K562 (cell line): ENCODE data around the gene MAP4K4. TPM values are rescaled to one million over a fixed set of nuclear protein-coding genes. Genes with fewer than 3 reads are reported as not detected.

Experiments used
- ATAC-seq: fragments of 200-7000 bp; cut with Tn5 transposase; 3 replicates; pipeline ENCODE4 v1.9.1; 2020; ENCODE audit warnings: moderate library complexity
- BruUV-seq: library from RNA; stranded (reverse); fragments of 400-500 nt; replicated peaks from 2 replicates; lab custom pipeline; 2021; lab: Mats Ljungman, UMichigan
- CTCF ChIA-PET: fragments of 300-600 bp; formaldehyde crosslinking; extraction: SDS; loops from one replicate; lab custom pipeline; 2021; ENCODE audit warnings: low intra/inter-chr PET ratio; lab: Yijun Ruan, JAX
- POLR2A ChIA-PET: fragments of 300-600, 350-650 bp; sonication (Branson Sonifier 250); formaldehyde crosslinking; extraction: SDS; loops from one replicate; lab custom pipeline; 2021; ENCODE audit warnings: antibody characterized with exemption, inconsistent platforms; lab: Yijun Ruan, JAX
- DNase-seq, 4 experiments: peaks; one replicate each; pipeline versions ENCODE4 v3.0.0 to v3.0.0-alpha.2; 2011 to 2018; ENCODE audit warnings: low spot score in 3 of 4, mixed read lengths in 3 of 4; ENCODE audit errors: extremely low read depth in 1 of 4
- FAIRE-seq: peaks from 2 replicates; lab custom pipeline; 2011; peaks lifted over from hg19 to GRCh38; lab: Jason Lieb, UNC
- H2AFZ ChIP-seq: 2 replicates; pipeline ENCODE4 v1.6.0; 2011; ENCODE audit warnings: low read depth, low read length, control low read depth, inconsistent platforms
- H3K27ac ChIP-seq: fragments of 200-600 bp; 3 replicates; pipeline ENCODE4 v1.8.0; 2011; ENCODE audit warnings: low read depth, mild to moderate bottlenecking, control low read depth, inconsistent platforms, low read length, moderate library complexity, mixed read lengths; ENCODE audit errors: extremely low read depth
- H3K27me3 ChIP-seq, 2 experiments: fragments of 300-600 bp in 1 of 2; 2 replicates in 1 of 2; 3 replicates in 1 of 2; pipeline versions ENCODE4 v1.6.0 to v1.8.0; 2011; ENCODE audit warnings: inconsistent platforms in 2 of 2, low read length in 2 of 2, mild to moderate bottlenecking in 1 of 2, mixed read lengths in 1 of 2, moderate library complexity in 1 of 2; ENCODE audit not compliant: control insufficient read depth in 2 of 2, insufficient read depth in 2 of 2
- H3K36me3 ChIP-seq: fragments of 300-600 bp; 3 replicates; pipeline ENCODE4 v1.8.0; 2011; ENCODE audit warnings: mild to moderate bottlenecking, low read length, inconsistent platforms; ENCODE audit not compliant: control insufficient read depth, insufficient read depth
- H3K4me1 ChIP-seq, 2 experiments: fragments of 200-600 bp in 1 of 2; replicated peaks in 1 of 2; 2 replicates in 1 of 2; 3 replicates in 1 of 2; pipeline versions ENCODE4 v1.5.1 to v1.8.0; 2011; ENCODE audit warnings: inconsistent platforms in 2 of 2, low read length in 2 of 2, mild to moderate bottlenecking in 1 of 2, mixed read lengths in 1 of 2, moderate library complexity in 1 of 2; ENCODE audit not compliant: control insufficient read depth in 2 of 2, insufficient read depth in 2 of 2
- H3K4me2 ChIP-seq: 2 replicates; pipeline ENCODE4 v1.6.1; 2011; ENCODE audit warnings: low read length, control low read depth, inconsistent platforms, mixed read lengths; ENCODE audit not compliant: insufficient read depth
- H3K4me3 ChIP-seq: fragments of 200-600 bp; sonication (generic), shearing (Covaris generic); 2 replicates; pipeline ENCODE4 v1.5.1; 2016; ENCODE audit warnings: control low read depth, inconsistent platforms
- H3K79me2 ChIP-seq: fragments of 200-600 bp; 3 replicates; pipeline ENCODE4 v1.8.0; 2011; ENCODE audit warnings: low read length, inconsistent platforms; ENCODE audit not compliant: control insufficient read depth, insufficient read depth
- H3K9ac ChIP-seq, 2 experiments: 2 replicates each; pipeline versions ENCODE4 v1.6.0 to v1.6.1; 2011; ENCODE audit warnings: low read depth in 2 of 2, low read length in 2 of 2, control low read depth in 1 of 2, inconsistent platforms in 1 of 2, mild to moderate bottlenecking in 1 of 2, mixed read lengths in 1 of 2; ENCODE audit not compliant: insufficient read depth in 1 of 2
- H3K9me1 ChIP-seq: one replicate; pipeline ENCODE4 v1.6.0; 2011; ENCODE audit warnings: inconsistent platforms, mild to moderate bottlenecking, low read length, moderate library complexity; ENCODE audit not compliant: control insufficient read depth, insufficient read depth
- H3K9me3 ChIP-seq: replicated peaks from 2 replicates; pipeline ENCODE4 v1.5.1; 2011; ENCODE audit warnings: low read depth, low read length, inconsistent platforms; ENCODE audit not compliant: control insufficient read depth, insufficient read depth
- H4K20me1 ChIP-seq: replicated peaks from 2 replicates; pipeline ENCODE4 v1.6.1; 2011; ENCODE audit warnings: low read length, inconsistent platforms, mixed read lengths; ENCODE audit not compliant: control insufficient read depth, insufficient read depth
- WGBS: fragments of 100-300 bp; shearing (Covaris generic); methylation state at CpG from one replicate; pipeline ENCODE4 v1.1.6; 2016; ENCODE audit warnings: low coverage, mixed read lengths; ENCODE audit not compliant: insufficient coverage; ENCODE audit errors: missing lambda C conversion rate; 5-methylcytosine and 5-hydroxymethylcytosine counted together
- in situ Hi-C: fragments of 300-500 bp; cut with MboI; formaldehyde crosslinking; loops from 4 replicates; pipeline ENCODE4 v1.15.0; 2018; ENCODE audit warnings: inconsistent platforms, mixed read lengths
- intact Hi-C: fragments of 100-400 bp; cut with micrococcal nuclease; formaldehyde crosslinking; loops from 2 replicates; pipeline ENCODE4 v1.14.2; 2022
- polyA plus RNA-seq, 8 experiments: library from polyadenylated mRNA; depleted of rRNA in 4 of 8; stranded (reverse) in 5 of 8; unstranded in 3 of 8; fragments of >200 nt; fragmentation: Nextera tagmentation in 2 of 8; fragmentation: Illumina TruSeq in 1 of 8; extraction: Ambion mirVana in 2 of 8; extraction: Trizol in 1 of 8; gene quantifications; 2 replicates each; pipeline versions ENCODE4 v1.2.1 to v1.2.3, GENCODE V29; 2011 to 2014; ENCODE audit warnings: inconsistent platforms in 1 of 8, missing spikeins in 1 of 8
- total RNA-seq, 7 experiments: library from RNA; depleted of rRNA in 6 of 7; stranded (reverse); fragments of >200 nt in 6 of 7; fragmentation: Illumina TruSeq in 2 of 7; extraction: Trizol in 2 of 7; gene quantifications; 2 replicates each; pipeline versions ENCODE4 v1.2.1 to v1.2.3, GENCODE V29; 2011 to 2021; ENCODE audit warnings: low replicate concordance in 1 of 7
- TF ChIP-seq, protein P1 (sequence below), 2 experiments: fragments of 450-650 bp; formaldehyde crosslinking in 1 of 2; IDR thresholded peaks; 2 replicates each; pipeline versions ENCODE4 v1.4.0 to v1.6.1; 2014 to 2020; ENCODE audit warnings: mild to moderate bottlenecking in 2 of 2, borderline replicate concordance in 1 of 2, low read depth in 1 of 2
- TF ChIP-seq, protein P2 (sequence below): IDR thresholded peaks from 2 replicates; pipeline ENCODE4 v1.6.1; 2011; ENCODE audit warnings: borderline replicate concordance, low read depth, mild to moderate bottlenecking, moderate library complexity, low read length; ENCODE audit not compliant: insufficient read depth, poor library complexity, severe bottlenecking

The MAP4K4 gene
- total and polyA plus RNA-seq, 9 of the 15 experiments (the other 6 are each of a cell fraction or from before 2014, with no cell fraction given) = 7.6 to 76.4 (median 50.6) TPM

DNA sequence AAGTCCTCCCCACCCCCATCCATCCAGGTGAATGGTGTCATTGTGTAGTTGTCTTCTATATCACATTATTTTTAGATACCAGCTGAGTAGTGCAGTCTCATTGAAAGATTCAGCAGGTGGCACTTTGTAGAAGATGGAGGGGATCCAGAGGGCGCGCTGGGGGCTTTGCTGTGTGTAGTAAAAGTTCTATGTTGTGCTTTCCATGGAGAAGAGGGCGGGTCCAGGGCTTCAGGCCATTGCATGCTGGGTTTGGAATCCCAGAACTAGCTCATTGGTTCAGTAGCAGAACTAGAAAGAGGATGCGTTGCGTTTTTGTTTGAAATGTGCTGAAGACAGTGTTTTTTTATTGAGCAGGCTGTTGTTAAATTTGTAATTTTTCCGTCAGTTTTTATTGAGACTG, 120.0 kb downstream of the MAP4K4 start:
- Histone ChIP-seq H3K9me3 (no peaks in the 10 kb centered on the region), H3K27ac (no peak overlapping the region), H3K79me2 (peaks cover 69% of the 10 kb centered on the region), H3K27me3 (no peaks in the 10 kb centered on the region), H2AFZ (no peak overlapping the region), H3K4me2 (no peak overlapping the region), H4K20me1 (no peaks in the 10 kb centered on the region), H3K4me3 (no peak overlapping the region), H3K4me1 (peaks cover 0 to 12% of the 10 kb centered on the region in 2 experiments; a peak in 4 of 5 replicates), H3K36me3 (no peaks in the 10 kb centered on the region), H3K9me1 (no peaks in the 10 kb centered on the region), H3K9ac (no peak overlapping the region)
- in situ Hi-C loops = no loop called here
- DNase-seq (no peak), ATAC-seq (no peak), FAIRE-seq (no peak)
- POLR2A ChIA-PET = interaction anchor here (0.8 to 1.0 kb wide), 2 partner anchors 13 to 14 kb away, joined by 3 read pairs; no protein-coding TSS in a partner anchor
- intact Hi-C loops = no loop called here
- WGBS = 94% methylated on average over 6 of the region's 6 CpGs
- TF ChIP-seq, protein P1, sequence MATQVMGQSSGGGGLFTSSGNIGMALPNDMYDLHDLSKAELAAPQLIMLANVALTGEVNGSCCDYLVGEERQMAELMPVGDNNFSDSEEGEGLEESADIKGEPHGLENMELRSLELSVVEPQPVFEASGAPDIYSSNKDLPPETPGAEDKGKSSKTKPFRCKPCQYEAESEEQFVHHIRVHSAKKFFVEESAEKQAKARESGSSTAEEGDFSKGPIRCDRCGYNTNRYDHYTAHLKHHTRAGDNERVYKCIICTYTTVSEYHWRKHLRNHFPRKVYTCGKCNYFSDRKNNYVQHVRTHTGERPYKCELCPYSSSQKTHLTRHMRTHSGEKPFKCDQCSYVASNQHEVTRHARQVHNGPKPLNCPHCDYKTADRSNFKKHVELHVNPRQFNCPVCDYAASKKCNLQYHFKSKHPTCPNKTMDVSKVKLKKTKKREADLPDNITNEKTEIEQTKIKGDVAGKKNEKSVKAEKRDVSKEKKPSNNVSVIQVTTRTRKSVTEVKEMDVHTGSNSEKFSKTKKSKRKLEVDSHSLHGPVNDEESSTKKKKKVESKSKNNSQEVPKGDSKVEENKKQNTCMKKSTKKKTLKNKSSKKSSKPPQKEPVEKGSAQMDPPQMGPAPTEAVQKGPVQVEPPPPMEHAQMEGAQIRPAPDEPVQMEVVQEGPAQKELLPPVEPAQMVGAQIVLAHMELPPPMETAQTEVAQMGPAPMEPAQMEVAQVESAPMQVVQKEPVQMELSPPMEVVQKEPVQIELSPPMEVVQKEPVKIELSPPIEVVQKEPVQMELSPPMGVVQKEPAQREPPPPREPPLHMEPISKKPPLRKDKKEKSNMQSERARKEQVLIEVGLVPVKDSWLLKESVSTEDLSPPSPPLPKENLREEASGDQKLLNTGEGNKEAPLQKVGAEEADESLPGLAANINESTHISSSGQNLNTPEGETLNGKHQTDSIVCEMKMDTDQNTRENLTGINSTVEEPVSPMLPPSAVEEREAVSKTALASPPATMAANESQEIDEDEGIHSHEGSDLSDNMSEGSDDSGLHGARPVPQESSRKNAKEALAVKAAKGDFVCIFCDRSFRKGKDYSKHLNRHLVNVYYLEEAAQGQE (IDR thresholded peaks at IDR 0.05; ENCODE audit: borderline replicate concordance) = no peak
- TF ChIP-seq, protein P1 (CRISPR knock-in tag; IDR thresholded peaks at IDR 0.05; ENCODE audit: low read depth) = no peak
- TF ChIP-seq, protein P2, sequence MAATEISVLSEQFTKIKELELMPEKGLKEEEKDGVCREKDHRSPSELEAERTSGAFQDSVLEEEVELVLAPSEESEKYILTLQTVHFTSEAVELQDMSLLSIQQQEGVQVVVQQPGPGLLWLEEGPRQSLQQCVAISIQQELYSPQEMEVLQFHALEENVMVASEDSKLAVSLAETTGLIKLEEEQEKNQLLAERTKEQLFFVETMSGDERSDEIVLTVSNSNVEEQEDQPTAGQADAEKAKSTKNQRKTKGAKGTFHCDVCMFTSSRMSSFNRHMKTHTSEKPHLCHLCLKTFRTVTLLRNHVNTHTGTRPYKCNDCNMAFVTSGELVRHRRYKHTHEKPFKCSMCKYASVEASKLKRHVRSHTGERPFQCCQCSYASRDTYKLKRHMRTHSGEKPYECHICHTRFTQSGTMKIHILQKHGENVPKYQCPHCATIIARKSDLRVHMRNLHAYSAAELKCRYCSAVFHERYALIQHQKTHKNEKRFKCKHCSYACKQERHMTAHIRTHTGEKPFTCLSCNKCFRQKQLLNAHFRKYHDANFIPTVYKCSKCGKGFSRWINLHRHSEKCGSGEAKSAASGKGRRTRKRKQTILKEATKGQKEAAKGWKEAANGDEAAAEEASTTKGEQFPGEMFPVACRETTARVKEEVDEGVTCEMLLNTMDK = no peak
- CTCF ChIA-PET = no interaction called here
- no TSS peak for BruUV-seq
